Activated CD8-positive, alpha-beta memory T cell treated with anti-CD3 and anti-CD28 coated beads, Interleukin-2, amount 50 U/mL, for 48 hours (primary cell): ENCODE results near the gene SDC4.

Experiments
- DNase-seq: peaks from one replicate; pipeline ENCODE4 v3.0.0-alpha.2; 2020

Gene SDC4

DNA sequence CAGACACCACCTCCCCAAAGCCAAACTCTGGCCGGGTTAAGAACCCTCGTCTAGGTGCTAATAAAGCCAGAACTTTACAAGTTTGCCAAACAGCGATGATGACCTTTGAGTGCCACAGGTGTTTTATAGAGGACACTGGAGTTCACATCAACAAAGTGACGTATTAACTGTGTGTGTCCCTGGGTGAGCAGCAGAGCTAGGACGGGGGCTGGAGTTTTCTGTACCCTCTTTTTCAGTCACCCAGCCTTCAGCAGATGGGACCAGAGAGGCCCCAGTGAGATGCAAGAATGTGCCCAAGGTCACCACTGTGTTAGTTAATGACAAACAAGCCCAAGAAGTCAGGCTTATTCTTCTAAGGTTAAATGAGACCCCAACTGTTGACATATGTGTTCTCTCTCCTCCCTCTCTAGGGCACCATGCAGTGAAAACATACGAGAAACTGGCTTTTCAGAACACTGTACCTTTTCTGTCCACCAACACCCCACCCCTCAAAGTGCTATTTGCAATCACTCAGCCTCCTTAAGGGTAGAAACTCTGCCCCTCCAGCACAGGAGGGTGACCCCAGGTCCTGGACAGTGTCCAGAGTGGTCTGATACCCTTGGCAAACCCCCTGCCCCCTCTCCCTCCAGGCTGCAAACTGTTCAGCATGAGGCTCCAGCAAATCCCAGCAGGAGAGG, 5.2 kb downstream of the SDC4 start:
- DNase-seq, result no peak

DNA sequence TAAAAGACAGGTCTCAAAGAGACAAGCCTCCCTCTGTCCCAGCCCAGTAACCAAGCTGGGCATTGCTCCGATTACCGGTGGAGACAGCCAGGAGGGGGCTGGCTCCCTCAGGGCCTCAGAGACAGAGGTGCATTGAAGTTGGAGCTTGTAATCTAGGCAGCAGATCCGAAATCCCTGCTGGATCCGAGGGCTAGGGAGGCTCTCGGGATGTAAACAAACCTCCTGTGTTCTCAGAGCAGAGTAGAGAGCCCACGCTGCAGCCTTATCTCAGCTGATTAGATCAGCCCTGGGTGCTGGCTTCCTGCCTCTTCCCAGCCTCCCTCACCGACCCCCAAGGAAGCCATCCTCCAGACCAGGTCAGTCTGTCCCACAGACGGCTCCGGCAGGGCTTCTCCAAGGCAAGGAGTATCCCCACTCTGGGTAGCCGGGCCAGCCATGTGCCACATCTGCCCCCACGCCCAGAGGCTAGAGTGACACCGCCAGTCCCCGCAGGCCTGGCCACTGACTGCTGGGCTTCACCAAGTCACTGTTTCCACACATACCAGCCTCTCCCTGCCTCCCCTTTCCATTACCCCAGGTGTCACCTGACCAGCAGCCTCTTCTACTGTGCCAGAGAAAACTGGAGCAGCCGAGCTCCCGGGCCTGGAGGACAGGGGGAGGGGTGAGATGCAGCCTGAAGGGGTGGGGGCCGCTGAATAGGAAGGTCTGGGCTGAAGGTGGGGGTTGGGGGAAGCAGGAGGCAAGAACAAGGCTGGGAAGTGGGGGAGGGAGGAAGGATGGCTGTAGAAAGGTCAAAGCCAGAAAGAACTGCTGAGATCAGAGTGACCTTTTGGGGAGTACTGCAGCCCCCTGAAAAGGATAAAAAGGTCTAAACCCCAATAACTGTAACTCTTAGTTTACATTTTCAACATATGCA, 6.0 kb downstream of the SDC4 start:
- DNase-seq, result no peak

DNA sequence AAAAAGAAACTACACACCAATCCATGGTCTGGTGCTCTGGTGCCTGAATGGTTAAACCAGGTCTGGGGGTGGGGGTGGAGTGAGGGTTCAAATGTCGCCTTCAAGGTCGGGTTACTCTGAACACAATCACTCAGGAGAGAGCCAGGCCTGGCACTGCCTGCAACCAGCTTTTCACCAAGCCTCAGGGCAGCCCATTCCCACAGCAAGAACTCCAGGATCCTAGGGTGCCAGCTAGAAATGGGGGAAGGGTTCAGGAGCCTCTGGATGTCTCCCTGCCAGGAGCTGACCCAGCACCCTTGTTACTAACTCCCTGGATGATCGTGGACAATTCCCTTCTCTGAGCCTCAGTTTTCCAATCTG, 6.7 kb downstream of the SDC4 start:
- no peak for DNase-seq

DNA sequence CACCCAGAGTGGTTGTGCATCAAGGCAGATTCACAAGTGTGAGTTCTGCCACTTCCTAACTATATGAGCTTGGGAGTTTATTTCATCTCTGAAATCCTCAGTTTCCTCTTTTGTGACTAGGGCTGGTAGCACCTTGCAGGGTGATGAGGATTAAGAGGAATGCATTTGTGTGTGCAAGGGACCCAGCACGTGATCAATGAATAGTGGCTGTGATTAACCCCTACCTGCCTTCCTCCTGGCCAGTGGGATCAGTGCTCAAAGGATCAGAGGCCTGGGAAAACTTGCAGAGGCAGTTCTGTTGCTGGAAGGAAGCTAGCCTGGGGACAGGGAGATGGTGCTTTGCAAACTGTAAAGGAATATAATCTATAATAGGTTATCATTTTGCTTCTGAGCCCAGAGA, 7.3 kb downstream of the SDC4 start:
- DNase-seq, result no peak

DNA sequence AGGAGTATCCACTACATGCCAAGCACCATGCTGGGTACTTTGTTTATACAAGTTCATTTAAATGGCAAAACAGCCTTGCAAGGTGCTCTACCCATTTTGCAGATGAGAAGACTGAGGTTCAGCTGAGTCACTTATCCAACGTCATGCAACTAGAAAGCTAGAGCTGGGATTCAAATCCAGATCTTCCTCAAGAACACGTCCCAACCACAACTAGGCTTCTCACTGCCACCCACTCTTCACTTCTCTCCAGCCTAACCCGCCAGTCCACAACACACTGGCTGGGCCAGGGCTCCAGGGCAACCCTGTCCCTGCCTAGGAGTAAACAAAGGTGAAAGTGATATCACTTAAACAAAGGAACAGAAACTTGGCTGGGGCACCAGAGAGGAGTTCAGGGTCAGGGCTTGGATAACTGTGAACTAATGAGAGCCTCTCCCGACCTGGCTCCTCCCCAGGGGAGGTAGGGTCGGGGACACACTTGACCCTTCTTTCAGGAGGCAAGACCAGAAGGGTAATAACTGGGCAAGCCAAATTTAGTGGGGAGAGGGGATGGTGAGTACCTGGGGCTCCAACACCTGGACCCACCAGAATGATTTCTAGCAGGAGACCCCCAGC, 7.9 kb downstream of the SDC4 start:
- no peak for DNase-seq

DNA sequence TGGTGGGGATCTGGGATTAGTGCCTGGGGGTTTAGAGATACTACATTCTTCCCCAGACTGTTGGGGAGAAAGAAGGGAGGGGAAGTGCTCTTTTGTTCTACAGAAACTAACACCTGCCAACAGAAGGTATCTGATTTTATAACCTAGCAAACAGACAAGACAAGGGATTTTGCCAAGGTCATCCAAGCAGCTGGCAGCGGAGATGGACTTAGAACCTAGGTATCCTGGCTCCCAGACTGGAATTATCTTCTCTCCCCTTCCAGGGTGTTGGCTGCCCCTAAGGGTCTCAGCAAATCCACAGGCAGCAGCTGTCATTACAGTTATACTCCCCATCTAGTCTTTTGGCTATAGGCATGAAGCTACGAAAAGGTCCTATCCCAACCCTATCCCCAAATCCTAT, 8.4 kb downstream of the SDC4 start:
- DNase-seq, result no peak

DNA sequence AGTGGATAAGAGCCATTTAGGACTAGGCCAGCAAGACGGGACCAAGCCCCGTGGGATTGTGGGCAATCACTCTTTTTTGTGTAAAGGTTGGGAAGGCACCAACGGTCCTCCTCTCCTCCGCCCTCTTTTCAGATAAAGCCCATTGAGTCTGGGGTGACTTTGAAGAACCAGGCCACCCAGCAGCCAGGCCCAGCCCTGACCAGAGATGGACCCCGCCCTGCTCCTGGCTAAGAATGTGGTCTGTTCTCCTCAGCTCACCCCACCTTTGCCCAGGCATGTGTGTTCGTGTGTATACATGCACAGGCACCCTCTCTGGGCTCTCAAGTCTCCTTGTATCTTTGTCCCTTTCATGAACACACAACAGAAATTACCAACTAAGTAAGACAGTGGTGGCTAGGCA, 9.1 kb downstream of the SDC4 start:
- DNase-seq, result no peak

DNA sequence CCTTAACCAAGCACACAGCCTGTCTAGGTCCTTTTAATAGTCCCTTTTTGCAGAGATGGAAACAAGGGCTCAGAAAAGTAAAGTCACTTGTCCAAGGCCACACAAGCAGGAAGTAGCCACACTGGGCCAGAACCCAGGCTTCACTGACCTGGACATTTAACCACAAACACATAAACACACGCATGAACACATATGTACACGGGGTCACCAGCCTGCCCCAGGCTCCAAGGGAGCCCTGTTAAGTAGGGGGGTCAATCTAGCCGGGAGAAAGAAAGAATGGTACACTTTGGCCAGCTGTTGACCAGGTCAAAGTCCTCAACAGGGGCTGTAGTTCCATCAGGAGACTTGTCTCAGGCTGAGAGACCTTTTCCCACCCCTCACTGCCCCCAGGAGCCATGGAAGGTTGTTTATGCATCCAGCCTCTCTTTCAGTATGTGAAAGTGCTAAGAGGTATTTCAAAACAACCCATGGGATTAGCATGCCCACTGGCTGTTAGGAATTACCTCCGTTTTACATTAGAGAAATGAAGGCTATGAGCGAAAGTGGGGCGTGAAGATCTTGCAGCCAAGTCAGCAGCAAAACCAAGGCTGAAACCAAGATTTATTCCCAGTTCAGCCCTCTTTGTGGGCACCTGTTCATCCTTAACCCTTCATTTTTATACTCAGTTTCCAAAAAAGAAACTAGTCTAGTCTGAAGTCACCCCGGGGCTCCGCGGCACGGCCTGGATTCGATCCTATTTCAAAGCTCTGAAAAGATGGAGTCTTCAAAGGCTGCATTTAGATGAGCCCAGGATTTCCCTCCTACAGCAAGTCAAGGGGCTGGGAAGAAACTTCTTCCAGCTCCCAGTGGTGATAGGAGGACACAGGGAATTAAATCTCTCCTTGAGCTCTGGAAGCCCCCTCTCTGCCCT, 9.8 kb downstream of the SDC4 start:
- no peak for DNase-seq

DNA sequence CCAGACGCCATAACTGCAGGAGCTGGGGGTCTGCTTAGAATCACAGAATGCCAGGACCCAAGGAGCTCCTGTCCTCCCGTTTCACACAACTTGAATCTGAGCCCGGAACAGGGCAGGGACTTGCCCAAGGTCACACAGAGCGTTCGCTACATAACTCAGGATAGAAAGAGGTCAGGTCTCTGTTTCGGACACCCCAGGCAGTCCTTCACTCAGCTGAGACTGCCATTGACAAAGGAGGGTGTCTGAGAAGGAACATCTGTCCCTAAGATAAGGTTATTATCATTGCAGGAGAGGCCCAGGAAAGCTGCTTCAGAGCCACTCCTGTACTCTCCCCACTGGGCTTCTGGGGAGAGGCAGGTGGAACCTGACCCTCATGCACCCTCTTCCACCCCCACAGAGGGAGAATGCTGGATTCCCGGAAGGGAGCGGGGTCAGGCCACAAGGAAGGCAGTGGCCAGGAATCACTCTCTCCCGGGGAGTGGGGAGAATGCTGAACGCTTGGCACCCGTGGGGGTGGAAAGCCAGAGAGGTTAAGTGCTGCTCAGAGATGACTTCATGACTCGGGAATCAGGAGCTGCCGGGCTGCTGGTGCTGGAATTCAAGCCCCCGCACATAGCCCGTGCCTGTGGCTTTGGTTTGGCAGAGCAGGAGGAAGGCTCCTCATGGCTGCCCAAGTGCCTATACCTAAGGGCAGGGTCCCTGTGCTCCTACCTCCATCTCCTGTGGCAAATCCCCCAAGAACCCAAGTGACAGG, 10.7 kb downstream of the SDC4 start:
- no peak for DNase-seq

DNA sequence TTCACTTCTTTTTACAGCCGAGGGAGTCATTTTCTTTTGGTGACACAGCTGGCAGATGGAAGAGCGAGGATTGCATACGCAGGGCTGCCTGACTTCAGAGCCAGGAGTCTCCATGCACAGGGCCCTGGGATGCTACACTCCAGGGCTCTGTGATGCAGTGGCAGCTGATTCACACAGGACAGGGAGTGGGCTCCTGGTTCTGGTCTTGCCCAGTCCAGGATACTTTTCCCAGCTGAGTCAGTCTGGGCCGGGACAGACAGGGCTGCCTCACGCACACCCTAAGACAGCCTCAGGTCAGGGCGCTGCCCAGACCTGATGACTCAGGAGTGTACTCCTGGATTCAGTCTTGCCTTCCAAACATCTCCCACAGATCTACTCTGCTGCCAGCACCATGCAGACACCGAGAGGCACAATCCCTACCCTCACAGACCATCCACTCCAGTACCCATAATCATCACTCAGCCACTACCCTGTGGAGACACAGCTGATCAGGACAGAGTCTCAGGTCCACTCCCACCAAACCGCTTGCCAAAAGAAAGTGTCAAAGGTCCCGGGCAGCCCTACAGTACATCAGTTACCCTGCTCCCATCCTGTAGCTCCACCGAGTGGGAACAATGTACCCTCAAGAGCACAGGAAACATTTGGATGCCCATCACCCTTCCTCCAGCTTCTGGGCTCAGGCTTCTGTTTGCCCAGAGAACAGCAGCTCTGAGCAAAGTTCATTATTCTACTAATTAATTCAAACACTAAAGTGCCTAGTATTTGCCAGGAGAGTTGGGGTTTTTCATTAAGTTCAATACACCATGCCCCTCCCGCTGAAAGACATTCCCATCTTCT, 11.5 kb downstream of the SDC4 start:
- no peak for DNase-seq

DNA sequence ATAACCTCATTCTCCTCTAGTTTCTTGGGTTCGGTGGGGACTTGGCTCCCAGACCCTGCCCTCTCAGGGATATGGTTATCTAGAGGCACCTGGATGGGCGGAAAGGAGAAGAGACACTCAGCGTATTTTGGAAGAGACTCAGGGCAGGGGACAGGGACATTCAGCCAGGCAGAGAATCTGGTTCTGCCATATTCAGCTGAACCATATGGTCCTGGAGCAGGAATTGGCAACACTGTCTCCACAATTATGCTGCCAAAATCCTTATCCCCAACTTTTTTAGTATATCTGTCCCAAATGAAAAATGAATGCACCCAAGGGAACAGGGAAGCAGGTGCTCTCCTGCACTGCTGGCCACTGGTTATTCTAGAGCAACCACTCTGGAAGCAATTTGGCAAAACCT, 17.7 kb downstream of the SDC4 start:
- DNase-seq, result no peak

DNA sequence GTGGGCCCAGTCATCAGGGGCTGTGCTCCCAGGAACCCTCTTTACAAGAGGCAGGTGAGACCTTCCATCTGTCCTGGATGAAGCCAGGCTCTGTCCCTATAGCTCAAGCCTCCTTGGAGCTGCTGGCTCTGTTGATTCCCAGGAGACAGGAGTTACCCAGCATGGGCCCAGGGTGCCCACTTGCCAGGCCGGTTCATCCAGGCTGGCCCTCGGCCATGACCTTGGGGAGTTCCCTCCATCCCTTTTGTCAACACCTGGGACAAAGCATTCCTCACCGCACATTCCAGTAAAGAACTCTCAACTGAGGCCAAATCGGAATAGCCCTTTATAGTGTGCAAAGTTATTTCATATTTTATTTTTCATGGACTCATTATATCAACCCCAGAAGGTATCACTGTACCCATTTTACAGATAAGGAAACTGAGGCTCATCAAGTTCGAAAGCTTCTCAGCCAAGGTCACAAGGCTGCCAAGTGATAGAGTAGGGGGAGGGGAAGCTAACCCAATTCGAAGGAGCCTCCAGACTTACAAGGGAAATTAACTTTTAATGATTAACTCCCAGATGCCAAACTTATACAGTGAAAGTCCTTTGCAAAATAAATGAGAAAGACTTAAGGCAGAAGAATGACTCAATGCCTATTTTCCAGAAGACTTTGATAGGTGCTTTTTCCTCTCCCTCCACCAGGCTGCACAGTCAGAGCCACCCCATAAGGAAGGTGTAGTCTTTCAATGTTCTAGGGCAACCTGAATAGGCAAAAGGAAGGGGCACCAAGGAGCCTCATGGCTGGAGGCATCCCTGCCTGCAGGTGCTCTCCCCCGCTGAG, 18.5 kb downstream of the SDC4 start:
- DNase-seq, result no peak

DNA sequence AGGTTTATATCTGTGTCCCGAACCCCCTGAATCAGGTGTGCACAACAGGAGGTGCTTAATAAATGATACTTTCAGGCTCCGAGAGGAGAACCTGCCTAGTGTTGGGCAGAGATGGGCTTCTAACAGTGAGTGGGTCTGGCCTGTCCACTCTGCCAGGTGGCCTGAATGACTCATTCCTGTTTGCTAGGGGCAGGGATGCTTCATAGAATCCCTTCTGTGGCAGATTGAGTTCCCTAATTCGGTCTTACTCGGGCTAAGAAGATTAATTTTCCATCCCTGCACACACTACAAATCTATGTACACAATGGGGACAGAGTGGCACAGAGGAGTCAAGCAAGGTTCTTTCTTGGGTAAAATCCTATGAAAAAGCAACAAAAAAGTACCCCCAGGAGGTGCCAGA, 19.8 kb downstream of the SDC4 start:
- DNase-seq, result no peak

DNA sequence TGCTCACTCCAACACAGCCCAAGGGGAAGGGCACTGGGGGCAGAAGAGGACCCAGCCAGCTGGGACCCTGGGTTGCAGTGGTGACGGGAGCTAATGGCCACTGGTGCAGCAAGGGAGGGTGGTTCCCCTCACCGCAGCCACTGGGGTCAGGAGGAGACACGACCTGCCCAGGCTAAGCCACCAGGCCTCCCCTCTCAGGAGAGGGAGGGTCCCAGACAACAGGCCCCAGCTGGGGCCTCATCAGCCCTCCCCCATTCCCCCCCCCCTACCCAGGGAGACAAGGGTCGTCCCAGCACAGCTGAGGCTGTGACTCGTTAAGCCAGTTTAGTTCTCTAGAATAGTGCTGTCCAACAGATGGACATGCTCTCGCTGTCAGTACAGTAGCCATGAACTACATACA, 22.9 kb downstream of the SDC4 start:
- DNase-seq, result no peak

DNA sequence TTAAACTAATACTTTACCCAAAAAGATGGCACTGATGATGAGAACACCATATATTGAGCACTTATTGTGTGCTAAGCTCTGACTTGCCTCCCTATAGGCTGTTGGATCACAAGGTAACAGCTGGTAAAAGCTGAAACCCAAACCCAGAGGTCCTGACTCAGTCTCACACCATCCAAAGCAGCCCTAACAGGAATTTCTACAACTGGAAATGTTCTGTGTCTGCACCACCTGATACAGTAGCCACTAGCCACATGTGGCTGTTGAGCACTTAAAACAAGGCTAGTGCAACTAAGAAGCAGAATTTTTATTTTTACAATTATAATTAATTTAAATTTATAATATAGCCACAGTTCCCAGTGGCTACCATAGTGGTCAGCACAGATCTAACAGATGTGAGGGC, 24.5 kb downstream of the SDC4 start:
- no peak for DNase-seq

DNA sequence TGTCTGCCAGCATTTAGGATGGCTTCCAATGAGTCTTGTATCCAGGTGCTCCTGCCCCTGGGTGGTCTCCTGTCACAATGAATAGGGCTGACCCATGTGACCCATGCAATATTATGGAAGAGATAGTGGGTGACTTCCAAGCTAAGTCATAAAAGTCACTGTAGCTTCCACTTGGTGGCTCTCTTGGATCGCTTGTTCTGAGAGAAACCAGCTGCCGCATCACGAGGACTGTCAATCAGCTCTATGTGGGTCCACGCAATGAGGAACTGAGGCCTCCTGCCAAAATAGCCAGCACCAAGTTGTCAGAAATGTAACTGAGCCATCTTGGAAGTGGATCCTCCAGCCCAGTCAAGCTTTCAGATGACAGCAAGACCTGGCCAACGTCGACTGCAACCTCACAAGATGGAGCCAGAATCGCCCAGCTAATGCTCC, 25.3 kb downstream of the SDC4 start:
- no peak for DNase-seq

DNA sequence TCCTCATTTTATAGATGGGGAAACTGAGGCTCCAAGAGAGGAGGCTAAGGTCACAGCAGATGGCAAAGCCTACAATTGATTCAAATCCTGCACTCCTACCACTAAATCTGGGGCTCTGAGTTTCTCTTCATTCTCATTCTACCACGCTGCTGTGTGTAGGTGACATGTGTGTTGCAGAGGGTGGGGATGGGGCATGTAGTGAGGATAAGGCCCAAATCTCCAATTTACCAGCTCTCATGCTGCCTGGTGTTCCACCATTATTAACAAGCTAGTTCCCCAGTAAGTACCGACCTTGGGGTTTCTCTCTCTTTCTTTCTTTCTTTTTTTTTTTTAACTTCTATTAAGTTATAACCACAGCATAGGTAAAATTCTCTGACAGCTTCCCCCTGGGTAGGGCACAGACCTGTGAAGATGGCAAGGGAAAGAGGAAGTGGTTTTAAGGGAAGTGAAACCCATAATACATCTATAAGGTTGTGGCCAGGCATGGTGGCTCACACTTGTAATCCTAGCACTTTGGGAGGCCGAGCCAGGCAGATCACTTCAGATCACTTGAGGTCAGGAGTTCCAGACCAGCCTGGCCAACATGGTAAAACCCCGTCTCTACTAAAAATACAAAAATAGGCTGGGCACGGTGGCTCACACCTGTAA, 27.2 kb downstream of the SDC4 start:
- no peak for DNase-seq

DNA sequence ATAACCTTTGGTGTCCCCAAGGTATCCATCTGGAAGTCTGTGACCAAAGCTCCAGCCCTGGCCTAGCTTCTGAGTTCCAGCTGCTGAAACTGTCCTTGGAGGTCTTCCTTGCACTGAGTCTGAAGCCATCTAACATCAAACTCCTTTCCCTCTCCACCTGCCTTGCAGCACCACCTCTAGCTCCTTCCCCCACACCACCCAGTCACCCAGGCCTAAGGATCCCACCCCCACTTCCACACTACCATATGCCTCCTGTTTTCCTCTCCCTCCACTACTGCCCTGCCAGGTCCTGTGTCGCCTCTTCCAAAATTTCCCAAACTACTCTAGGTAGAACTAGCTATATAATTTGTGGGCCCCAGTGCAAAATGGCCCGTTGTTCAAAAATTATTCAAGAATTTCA, 29.3 kb downstream of the SDC4 start:
- no peak for DNase-seq

DNA sequence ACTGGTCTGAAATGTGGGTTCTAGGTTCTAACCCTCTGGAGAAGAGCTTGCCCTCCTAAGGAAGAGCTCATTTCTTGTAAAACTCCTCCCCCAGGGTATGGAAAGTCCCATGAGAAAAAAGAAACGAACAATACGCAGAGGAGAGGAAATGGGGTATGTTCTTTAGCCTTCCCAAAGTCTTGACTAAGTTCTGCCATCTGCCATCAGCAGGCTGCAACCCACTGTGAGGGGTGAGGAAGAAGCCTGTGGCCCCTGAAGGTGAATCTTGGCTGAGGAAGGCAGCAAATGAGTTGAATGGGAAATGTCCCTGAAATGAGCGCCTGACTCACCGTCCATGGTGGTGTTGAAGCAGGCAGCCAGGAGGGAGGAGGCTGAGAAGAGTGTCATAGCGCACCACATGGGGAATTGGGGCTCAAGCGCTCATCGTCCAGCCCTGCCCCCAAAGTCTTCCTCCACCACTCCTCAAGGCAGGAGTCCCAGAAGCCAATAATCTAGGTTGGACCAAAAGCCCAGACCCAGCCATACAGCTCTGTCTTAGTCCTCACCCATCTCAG, 29.8 kb downstream of the SDC4 start:
- no peak for DNase-seq

DNA sequence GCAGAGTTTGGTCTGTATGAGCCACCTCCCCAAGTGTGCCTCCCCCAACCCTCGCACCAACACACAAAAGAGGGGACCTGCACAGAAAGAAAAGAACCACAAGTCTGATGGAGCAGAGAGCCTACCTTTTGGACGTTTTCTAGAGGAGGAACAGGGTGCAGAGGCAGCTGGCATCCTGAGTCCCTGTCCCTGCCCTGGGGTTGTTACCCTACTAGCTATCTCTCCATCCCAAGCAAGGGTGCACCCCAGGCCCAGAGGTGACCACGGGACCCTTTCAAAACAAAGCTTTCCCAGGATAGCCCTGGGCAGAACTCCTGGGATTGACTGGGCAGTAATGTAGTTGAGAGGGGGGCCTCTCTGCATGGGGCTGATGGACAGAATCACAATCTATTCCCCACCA, 30.4 kb downstream of the SDC4 start:
- DNase-seq, result no peak
